Esophagus muscularis mucosa (tissue), 4 donors: Measurements from ENCODE around the gene WDR48.
"Not testable (repeated sequence)": the region's sequence is repeated elsewhere in the genome, so short reads cannot be mapped to it uniquely, and the experiment has no call there.

Experiments
- EP300 ChIP-seq: sonication (generic); formaldehyde crosslinking; IDR thresholded peaks from one replicate; pipeline ENCODE4 v1.6.1; 2017; ENCODE audit warnings: antibody characterized with exemption
- POLR2A ChIP-seq: fragments of 450-650 bp; IDR thresholded peaks from one replicate; pipeline ENCODE4 v1.6.1; 2017; ENCODE audit warnings: antibody characterized with exemption, moderate library complexity, mild to moderate bottlenecking, low read depth
- POLR2AphosphoS5 ChIP-seq, 2 donors: sonication (generic); formaldehyde crosslinking; IDR thresholded peaks; one replicate each; pipeline ENCODE4 v1.6.1; 2017; ENCODE audit warnings: antibody characterized with exemption in 2 of 2
- TF ChIP-seq, protein P1 (sequence below), 3 experiments: fragments of 200-600 bp in 2 of 3; fragments of 450-650 bp in 1 of 3; sonication (generic) in 2 of 3; IDR thresholded peaks; one replicate each; pipeline ENCODE4 v1.5.1; 2017 to 2019; ENCODE audit warnings: antibody characterized with exemption in 3 of 3, mild to moderate bottlenecking in 2 of 3, moderate library complexity in 1 of 3

DNA sequence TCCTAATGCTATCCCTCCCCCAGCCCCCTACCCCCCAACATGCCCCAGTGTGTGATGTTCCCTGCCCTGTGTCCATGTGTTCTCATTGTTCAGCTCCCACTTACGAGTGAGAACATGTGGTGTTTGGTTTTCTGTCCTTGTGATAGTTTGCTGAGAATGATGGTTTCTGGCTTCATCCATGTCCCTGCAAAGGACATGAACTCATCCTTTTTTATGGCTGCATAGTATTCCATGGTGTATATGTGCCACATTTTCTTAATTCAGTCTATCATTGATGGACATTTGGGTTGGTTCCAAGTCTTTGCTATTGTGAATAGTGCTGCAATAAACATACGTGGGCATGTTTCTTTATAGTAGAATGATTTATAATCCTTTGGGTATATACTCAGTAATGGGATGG is 9.4 kb downstream of the WDR48 start:
- not testable (repeated sequence) for TF ChIP-seq POLR2A; POLR2AphosphoS5 (IDR thresholded peaks at IDR 0.05); EP300
- TF ChIP-seq, protein P1, sequence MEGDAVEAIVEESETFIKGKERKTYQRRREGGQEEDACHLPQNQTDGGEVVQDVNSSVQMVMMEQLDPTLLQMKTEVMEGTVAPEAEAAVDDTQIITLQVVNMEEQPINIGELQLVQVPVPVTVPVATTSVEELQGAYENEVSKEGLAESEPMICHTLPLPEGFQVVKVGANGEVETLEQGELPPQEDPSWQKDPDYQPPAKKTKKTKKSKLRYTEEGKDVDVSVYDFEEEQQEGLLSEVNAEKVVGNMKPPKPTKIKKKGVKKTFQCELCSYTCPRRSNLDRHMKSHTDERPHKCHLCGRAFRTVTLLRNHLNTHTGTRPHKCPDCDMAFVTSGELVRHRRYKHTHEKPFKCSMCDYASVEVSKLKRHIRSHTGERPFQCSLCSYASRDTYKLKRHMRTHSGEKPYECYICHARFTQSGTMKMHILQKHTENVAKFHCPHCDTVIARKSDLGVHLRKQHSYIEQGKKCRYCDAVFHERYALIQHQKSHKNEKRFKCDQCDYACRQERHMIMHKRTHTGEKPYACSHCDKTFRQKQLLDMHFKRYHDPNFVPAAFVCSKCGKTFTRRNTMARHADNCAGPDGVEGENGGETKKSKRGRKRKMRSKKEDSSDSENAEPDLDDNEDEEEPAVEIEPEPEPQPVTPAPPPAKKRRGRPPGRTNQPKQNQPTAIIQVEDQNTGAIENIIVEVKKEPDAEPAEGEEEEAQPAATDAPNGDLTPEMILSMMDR (IDR thresholded peaks at IDR 0.05): not testable (repeated sequence)
